K562 (cell line): ENCODE results near the gene FAM114A1. TPM values are rescaled to one million over a fixed set of nuclear protein-coding genes. Genes with fewer than 3 reads are reported as not detected.

Source experiments
- ATAC-seq: fragments of 200-7000 bp; cut with Tn5 transposase; 3 replicates; pipeline ENCODE4 v1.9.1; 2020; ENCODE audit warnings: moderate library complexity
- BruUV-seq: library from RNA; stranded (reverse); fragments of 400-500 nt; replicated peaks from 2 replicates; lab custom pipeline; 2021; lab: Mats Ljungman, UMichigan
- CTCF ChIA-PET: fragments of 300-600 bp; formaldehyde crosslinking; extraction: SDS; loops from one replicate; lab custom pipeline; 2021; ENCODE audit warnings: low intra/inter-chr PET ratio; lab: Yijun Ruan, JAX
- POLR2A ChIA-PET: fragments of 300-600, 350-650 bp; sonication (Branson Sonifier 250); formaldehyde crosslinking; extraction: SDS; loops from one replicate; lab custom pipeline; 2021; ENCODE audit warnings: antibody characterized with exemption, inconsistent platforms; lab: Yijun Ruan, JAX
- DNase-seq, 4 experiments: peaks; one replicate each; pipeline versions ENCODE4 v3.0.0 to v3.0.0-alpha.2; 2011 to 2018; ENCODE audit warnings: low spot score in 3 of 4, mixed read lengths in 3 of 4; ENCODE audit errors: extremely low read depth in 1 of 4
- FAIRE-seq: peaks from 2 replicates; lab custom pipeline; 2011; peaks lifted over from hg19 to GRCh38; lab: Jason Lieb, UNC
- H2AFZ ChIP-seq: 2 replicates; pipeline ENCODE4 v1.6.0; 2011; ENCODE audit warnings: low read depth, low read length, control low read depth, inconsistent platforms
- H3K27ac ChIP-seq: fragments of 200-600 bp; 3 replicates; pipeline ENCODE4 v1.8.0; 2011; ENCODE audit warnings: low read depth, mild to moderate bottlenecking, control low read depth, inconsistent platforms, low read length, moderate library complexity, mixed read lengths; ENCODE audit errors: extremely low read depth
- H3K27me3 ChIP-seq, 2 experiments: fragments of 300-600 bp in 1 of 2; 2 replicates in 1 of 2; 3 replicates in 1 of 2; pipeline versions ENCODE4 v1.6.0 to v1.8.0; 2011; ENCODE audit warnings: inconsistent platforms in 2 of 2, low read length in 2 of 2, mild to moderate bottlenecking in 1 of 2, mixed read lengths in 1 of 2, moderate library complexity in 1 of 2; ENCODE audit not compliant: control insufficient read depth in 2 of 2, insufficient read depth in 2 of 2
- H3K36me3 ChIP-seq: fragments of 300-600 bp; 3 replicates; pipeline ENCODE4 v1.8.0; 2011; ENCODE audit warnings: mild to moderate bottlenecking, low read length, inconsistent platforms; ENCODE audit not compliant: control insufficient read depth, insufficient read depth
- H3K4me1 ChIP-seq, 2 experiments: fragments of 200-600 bp in 1 of 2; replicated peaks in 1 of 2; 2 replicates in 1 of 2; 3 replicates in 1 of 2; pipeline versions ENCODE4 v1.5.1 to v1.8.0; 2011; ENCODE audit warnings: inconsistent platforms in 2 of 2, low read length in 2 of 2, mild to moderate bottlenecking in 1 of 2, mixed read lengths in 1 of 2, moderate library complexity in 1 of 2; ENCODE audit not compliant: control insufficient read depth in 2 of 2, insufficient read depth in 2 of 2
- H3K4me2 ChIP-seq: 2 replicates; pipeline ENCODE4 v1.6.1; 2011; ENCODE audit warnings: low read length, control low read depth, inconsistent platforms, mixed read lengths; ENCODE audit not compliant: insufficient read depth
- H3K4me3 ChIP-seq: fragments of 200-600 bp; sonication (generic), shearing (Covaris generic); 2 replicates; pipeline ENCODE4 v1.5.1; 2016; ENCODE audit warnings: control low read depth, inconsistent platforms
- H3K79me2 ChIP-seq: fragments of 200-600 bp; 3 replicates; pipeline ENCODE4 v1.8.0; 2011; ENCODE audit warnings: low read length, inconsistent platforms; ENCODE audit not compliant: control insufficient read depth, insufficient read depth
- H3K9ac ChIP-seq, 2 experiments: 2 replicates each; pipeline versions ENCODE4 v1.6.0 to v1.6.1; 2011; ENCODE audit warnings: low read depth in 2 of 2, low read length in 2 of 2, control low read depth in 1 of 2, inconsistent platforms in 1 of 2, mild to moderate bottlenecking in 1 of 2, mixed read lengths in 1 of 2; ENCODE audit not compliant: insufficient read depth in 1 of 2
- H3K9me1 ChIP-seq: one replicate; pipeline ENCODE4 v1.6.0; 2011; ENCODE audit warnings: inconsistent platforms, mild to moderate bottlenecking, low read length, moderate library complexity; ENCODE audit not compliant: control insufficient read depth, insufficient read depth
- H3K9me3 ChIP-seq: replicated peaks from 2 replicates; pipeline ENCODE4 v1.5.1; 2011; ENCODE audit warnings: low read depth, low read length, inconsistent platforms; ENCODE audit not compliant: control insufficient read depth, insufficient read depth
- H4K20me1 ChIP-seq: replicated peaks from 2 replicates; pipeline ENCODE4 v1.6.1; 2011; ENCODE audit warnings: low read length, inconsistent platforms, mixed read lengths; ENCODE audit not compliant: control insufficient read depth, insufficient read depth
- ARID1B ChIP-seq: fragments of 450-650 bp; IDR thresholded peaks from 2 replicates; pipeline ENCODE4 v1.6.1; 2016; ENCODE audit warnings: antibody characterized with exemption, mild to moderate bottlenecking, inconsistent platforms
- CBX5 ChIP-seq: IDR thresholded peaks from 2 replicates; pipeline ENCODE4 v1.6.1; 2014; ENCODE audit warnings: low read depth, borderline replicate concordance
- CCAR2 ChIP-seq: fragments of 200-400 bp; formaldehyde crosslinking; IDR thresholded peaks from 2 replicates; pipeline ENCODE4 v1.6.1; 2017; ENCODE audit warnings: mild to moderate bottlenecking, low read depth, low read length
- CTBP1 ChIP-seq: fragments of 450-650 bp; IDR thresholded peaks from 2 replicates; pipeline ENCODE4 v1.6.1; 2016; ENCODE audit warnings: borderline replicate concordance
- DDX20 ChIP-seq: fragments of 450-650 bp; IDR thresholded peaks from 2 replicates; pipeline ENCODE4 v1.6.1; 2016; ENCODE audit warnings: missing genetic modification characterization, low read depth, mild to moderate bottlenecking, missing compliant biosample characterization, moderate library complexity
- MBD1 ChIP-seq: fragments of 250-450 bp; sonication (Bioruptor Pico); IDR thresholded peaks from 2 replicates; pipeline ENCODE4 v1.8.0; 2022; ENCODE audit warnings: inconsistent platforms
- NELFE ChIP-seq: IDR thresholded peaks from 2 replicates; pipeline ENCODE4 v1.6.1; 2011; ENCODE audit warnings: mild to moderate bottlenecking; ENCODE audit not compliant: insufficient read depth, insufficient read length
- PHF20 ChIP-seq: fragments of 450-650 bp; IDR thresholded peaks from 2 replicates; pipeline ENCODE4 v1.6.1; 2018; ENCODE audit not compliant: partially characterized antibody
- POLR2A ChIP-seq: fragments of 450-650 bp; conservative IDR thresholded peaks from 2 replicates; pipeline ENCODE4 v1.6.1; 2016
- RERE ChIP-seq: sonication (generic); formaldehyde crosslinking; IDR thresholded peaks from 2 replicates; pipeline ENCODE4 v1.8.0; 2023; ENCODE audit warnings: missing genetic modification reagents, mild to moderate bottlenecking, borderline replicate concordance
- RNF219 ChIP-seq: fragments of 250-450 bp; sonication (Bioruptor Pico); IDR thresholded peaks from 2 replicates; pipeline ENCODE4 v1.5.0; 2022; ENCODE audit warnings: mild to moderate bottlenecking
- YBX1 ChIP-seq: fragments of 450-650 bp; IDR thresholded peaks from 2 replicates; pipeline ENCODE4 v1.7.1; 2016; ENCODE audit warnings: mild to moderate bottlenecking
- ZBTB7A ChIP-seq: IDR thresholded peaks from 2 replicates; pipeline ENCODE4 v1.6.1; 2011; ENCODE audit warnings: low read depth, mild to moderate bottlenecking, low read length, moderate library complexity, borderline replicate concordance; ENCODE audit not compliant: control insufficient read depth
- ZFPM2 ChIP-seq: fragments of 250-450 bp; sonication (Bioruptor Pico); IDR thresholded peaks from 2 replicates; pipeline ENCODE4 v1.5.1; 2022; ENCODE audit warnings: mild to moderate bottlenecking
- ZNF133 ChIP-seq: fragments of 250-450 bp; sonication (Bioruptor Pico); IDR thresholded peaks from 2 replicates; pipeline ENCODE4 v1.4.0; 2020; ENCODE audit warnings: mild to moderate bottlenecking
- ZNF778 ChIP-seq: fragments of 450-650 bp; formaldehyde crosslinking; IDR thresholded peaks from 2 replicates; pipeline ENCODE4 v1.4.0; 2020; ENCODE audit warnings: mild to moderate bottlenecking, moderate library complexity
- WGBS: fragments of 100-300 bp; shearing (Covaris generic); methylation state at CpG from one replicate; pipeline ENCODE4 v1.1.6; 2016; ENCODE audit warnings: low coverage, mixed read lengths; ENCODE audit not compliant: insufficient coverage; ENCODE audit errors: missing lambda C conversion rate; 5-methylcytosine and 5-hydroxymethylcytosine counted together
- in situ Hi-C: fragments of 300-500 bp; cut with MboI; formaldehyde crosslinking; loops from 4 replicates; pipeline ENCODE4 v1.15.0; 2018; ENCODE audit warnings: inconsistent platforms, mixed read lengths
- intact Hi-C: fragments of 100-400 bp; cut with micrococcal nuclease; formaldehyde crosslinking; loops from 2 replicates; pipeline ENCODE4 v1.14.2; 2022
- polyA plus RNA-seq, 8 experiments: library from polyadenylated mRNA; depleted of rRNA in 4 of 8; stranded (reverse) in 5 of 8; unstranded in 3 of 8; fragments of >200 nt; fragmentation: Nextera tagmentation in 2 of 8; fragmentation: Illumina TruSeq in 1 of 8; extraction: Ambion mirVana in 2 of 8; extraction: Trizol in 1 of 8; gene quantifications; 2 replicates each; pipeline versions ENCODE4 v1.2.1 to v1.2.3, GENCODE V29; 2011 to 2014; ENCODE audit warnings: inconsistent platforms in 1 of 8, missing spikeins in 1 of 8
- total RNA-seq, 7 experiments: library from RNA; depleted of rRNA in 6 of 7; stranded (reverse); fragments of >200 nt in 6 of 7; fragmentation: Illumina TruSeq in 2 of 7; extraction: Trizol in 2 of 7; gene quantifications; 2 replicates each; pipeline versions ENCODE4 v1.2.1 to v1.2.3, GENCODE V29; 2011 to 2021; ENCODE audit warnings: low replicate concordance in 1 of 7

FAM114A1 gene
- total and polyA plus RNA-seq, 9 of the 15 experiments (the other 6 are each of a cell fraction or from before 2014, with no cell fraction given), result 1.8 to 12.0 (median 4.3) TPM

- CTCF ChIA-PET, result no interaction called here
- intact Hi-C loops, result no loop called here
- TF ChIP-seq NELFE, result no peak
- no peak for TF ChIP-seq MBD1 (CRISPR knock-in tag)
- no peak for TF ChIP-seq YBX1
- TF ChIP-seq CTBP1, result no peak
- TF ChIP-seq RERE (CRISPR knock-in tag), result no peak
- TF ChIP-seq PHF20, result no peak
- TF ChIP-seq CBX5, result no peak
- TF ChIP-seq RNF219 (CRISPR knock-in tag), result no peak
- TF ChIP-seq ZFPM2 (CRISPR knock-in tag), result no peak
- TF ChIP-seq DDX20 (tag), result no peak
- no peak for TF ChIP-seq POLR2A
- TF ChIP-seq ZBTB7A, result no peak
- TF ChIP-seq ZNF133, result no peak
- no peak for TF ChIP-seq ARID1B
- TF ChIP-seq ZNF778 (CRISPR knock-in tag), result no peak
- TF ChIP-seq CCAR2, result no peak
Observed at GRCh38 chr4:38928568-38928967, 61.0 kb downstream of the FAM114A1 start.

More at GRCh38 chr4:38928568-38928967, 61.0 kb downstream of the FAM114A1 start:
- Histone ChIP-seq H3K36me3 (no peaks in the 10 kb centered on the region), H3K4me1 (peaks cover 0 to 3% of the 10 kb centered on the region in 2 experiments; a peak in 1 of 5 replicates), H3K4me3 (no peak overlapping the region), H3K27me3 (no peaks in the 10 kb centered on the region), H3K9me3 (no peaks in the 10 kb centered on the region), H3K4me2 (no peak overlapping the region), H3K9ac (no peak overlapping the region), H3K9me1 (no peaks in the 10 kb centered on the region), H3K27ac (no peak overlapping the region), H3K79me2 (no peaks in the 10 kb centered on the region), H2AFZ (no peak overlapping the region), H4K20me1 (no peaks in the 10 kb centered on the region)
- BruUV-seq, result no TSS peak
- no peak for FAIRE-seq
- POLR2A ChIA-PET, result interaction anchor here (0.6 to 1.3 kb wide), 3 partner anchors 11 to 86 kb away, joined by 3 to 4 read pairs (median 3); no protein-coding TSS in a partner anchor
- in situ Hi-C loops, result no loop called here
- WGBS, result 32% methylated on average over 3 of the region's 3 CpGs
- ATAC-seq, result no peak
- DNase-seq, result no peak
